Measurements from ENCODE around the gene MBTPS1. TPM values are rescaled to one million over a fixed set of nuclear protein-coding genes. Genes with fewer than 3 reads are reported as not detected.
A peak's percentile ranks its signal among the peaks of the same experiment; 100 is the strongest.

Gene MBTPS1
- total and polyA plus RNA-seq, 9 of the 15 experiments (the other 6 are each of a cell fraction or from before 2014, with no cell fraction given) = 2.8 to 57.6 (median 43.8) TPM

GRCh38 chr16:84115919-84116719, 623 bp downstream of the MBTPS1 start (continued):
- TF ChIP-seq HMGXB4 (CRISPR knock-in tag; IDR thresholded peaks at IDR 0.05) (peak; percentile 61), NCOR1 (IDR thresholded peaks at IDR 0.05) (peak; percentile 53), ARID1B (IDR thresholded peaks at IDR 0.05) (peak; percentile 83), CREM (IDR thresholded peaks at IDR 0.05; ENCODE audit: low read depth) (peak; percentile 68), LCOR (CRISPR knock-in tag; IDR thresholded peaks at IDR 0.05) (peak; percentile 79), ZNF175 (CRISPR knock-in tag; IDR thresholded peaks at IDR 0.05; ENCODE audit: low read depth) (peak; percentile 31; the same call in 1 of the 2 replicates), ELF4 (CRISPR knock-in tag; IDR thresholded peaks at IDR 0.05) (peak; percentile 65; the same call in 1 of the 2 replicates), ETV5 (CRISPR knock-in tag; IDR thresholded peaks at IDR 0.05; ENCODE audit: low read depth) (peak; percentile 80; the same call in 1 of the 2 replicates), ZNF830 (CRISPR knock-in tag; IDR thresholded peaks at IDR 0.05) (no peak), VEZF1 (CRISPR knock-in tag; IDR thresholded peaks at IDR 0.05) (no peak), TAF1 (IDR thresholded peaks at IDR 0.05; ENCODE audit: control insufficient read depth, extremely low read depth, insufficient read depth, low read length, severe bottlenecking) (peak; percentile 40), PURB (CRISPR knock-in tag; IDR thresholded peaks at IDR 0.05; ENCODE audit: low read depth) (no peak), ZEB2 (IDR thresholded peaks at IDR 0.05) (peak; percentile 47; the same call in 1 of the 2 replicates), HNRNPLL (IDR thresholded peaks at IDR 0.05; ENCODE audit: low read depth, low read length, poor library complexity, severe bottlenecking) (peak; percentile 87), GTF2E2 (tag; IDR thresholded peaks at IDR 0.05) (peak; percentile 82), SIN3A (IDR thresholded peaks at IDR 0.05; ENCODE audit: borderline replicate concordance in 2 of 2, control insufficient read depth in 1 of 2, low read depth in 2 of 2, low read length in 2 of 2) (peak in 1 of 2 experiments; percentile 50; a peak in 1 of 4 replicates)
